ENCODE measurements around the gene SLAMF1. TPM values are rescaled to one million over a fixed set of nuclear protein-coding genes. Genes with fewer than 3 reads are reported as not detected.

Gene SLAMF1
- total RNA-seq, 6 experiments from 2014 or later: 0.20 to 0.42 (median 0.28) TPM

DNA sequence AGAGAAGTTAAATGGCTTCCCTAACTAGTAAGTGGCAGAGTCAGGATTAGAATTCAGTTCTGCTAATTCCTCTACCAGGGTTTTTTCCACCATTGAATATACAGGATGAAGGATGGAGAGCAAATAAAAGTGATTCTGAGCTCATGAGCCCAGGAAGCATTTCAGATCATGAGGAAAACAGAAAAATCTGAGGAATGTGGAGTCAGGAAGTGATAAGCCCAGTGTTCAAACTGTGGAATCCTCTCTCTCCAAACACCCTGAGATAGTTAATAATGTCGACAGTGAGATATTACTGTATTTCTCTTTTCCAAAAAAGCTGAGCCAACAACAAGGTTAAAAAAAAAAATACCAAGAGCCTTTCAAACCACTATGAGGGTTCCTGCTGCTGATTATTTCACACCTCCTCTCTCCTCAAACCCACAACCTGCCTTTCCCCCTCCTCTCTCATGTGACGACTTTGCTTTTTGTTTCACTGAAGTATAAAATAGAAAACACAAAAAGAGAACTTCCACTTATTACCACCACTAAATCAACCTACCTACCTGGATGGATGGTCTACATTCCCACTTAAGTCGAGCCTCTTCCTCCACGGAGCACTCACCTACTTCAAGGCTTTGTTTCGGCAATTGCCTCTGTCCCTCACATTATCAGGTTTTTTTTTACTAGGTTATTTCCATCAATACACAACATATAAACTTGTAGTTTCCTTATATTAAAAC lies 8.9 kb downstream of the SLAMF1 start:
- H3K4me1 ChIP-seq: peaks cover 0 to 21% (median 8%) of the 10 kb centered on the region in 4 donors
- no peaks in the 10 kb centered on the region for H3K9me3 ChIP-seq
- DNase-seq (no peak), ATAC-seq (no peak)
- no peak overlapping the region for H3K27ac ChIP-seq
- H3K27me3 ChIP-seq: no peaks in the 10 kb centered on the region
- intact Hi-C loops (cut with DNase I): no loop called here
- H3K36me3 ChIP-seq: no peaks in the 10 kb centered on the region
- 51% methylated on average over 5 of the region's 5 CpGs for WGBS (ENCODE audit: insufficient coverage, low coverage, low lambda C conversion rate, missing lambda C conversion rate)
- no peak overlapping the region for H3K4me3 ChIP-seq
- TF ChIP-seq POLR2A (IDR thresholded peaks at IDR 0.05): no peak
- TF ChIP-seq, protein P1, sequence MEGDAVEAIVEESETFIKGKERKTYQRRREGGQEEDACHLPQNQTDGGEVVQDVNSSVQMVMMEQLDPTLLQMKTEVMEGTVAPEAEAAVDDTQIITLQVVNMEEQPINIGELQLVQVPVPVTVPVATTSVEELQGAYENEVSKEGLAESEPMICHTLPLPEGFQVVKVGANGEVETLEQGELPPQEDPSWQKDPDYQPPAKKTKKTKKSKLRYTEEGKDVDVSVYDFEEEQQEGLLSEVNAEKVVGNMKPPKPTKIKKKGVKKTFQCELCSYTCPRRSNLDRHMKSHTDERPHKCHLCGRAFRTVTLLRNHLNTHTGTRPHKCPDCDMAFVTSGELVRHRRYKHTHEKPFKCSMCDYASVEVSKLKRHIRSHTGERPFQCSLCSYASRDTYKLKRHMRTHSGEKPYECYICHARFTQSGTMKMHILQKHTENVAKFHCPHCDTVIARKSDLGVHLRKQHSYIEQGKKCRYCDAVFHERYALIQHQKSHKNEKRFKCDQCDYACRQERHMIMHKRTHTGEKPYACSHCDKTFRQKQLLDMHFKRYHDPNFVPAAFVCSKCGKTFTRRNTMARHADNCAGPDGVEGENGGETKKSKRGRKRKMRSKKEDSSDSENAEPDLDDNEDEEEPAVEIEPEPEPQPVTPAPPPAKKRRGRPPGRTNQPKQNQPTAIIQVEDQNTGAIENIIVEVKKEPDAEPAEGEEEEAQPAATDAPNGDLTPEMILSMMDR (IDR thresholded peaks at IDR 0.05): no peak

DNA sequence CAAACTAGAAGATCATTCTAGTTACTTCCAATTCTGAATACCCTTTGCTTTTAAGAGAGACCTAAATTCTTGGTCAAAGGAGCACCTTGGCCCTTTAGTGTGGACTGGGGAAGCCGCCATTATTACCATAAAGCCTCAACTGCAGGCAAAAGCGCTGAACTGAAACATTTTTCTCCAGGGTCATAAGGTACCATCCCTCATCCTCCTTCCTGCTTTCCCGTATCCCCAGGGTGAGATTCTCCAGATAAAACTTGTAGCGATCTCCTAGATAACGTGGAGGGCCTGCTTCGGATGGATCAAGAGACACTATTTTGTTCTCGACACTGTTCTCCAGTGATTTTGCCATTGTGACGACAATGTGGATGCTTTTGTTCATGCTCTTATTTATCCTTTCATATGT lies 9.8 kb downstream of the SLAMF1 start:
- Histone ChIP-seq H3K36me3 (no peaks in the 10 kb centered on the region), H3K4me3 (no peak overlapping the region), H3K27me3 (no peaks in the 10 kb centered on the region), H3K9me3 (no peaks in the 10 kb centered on the region), H3K4me1 (peaks cover 0 to 21% (median 8%) of the 10 kb centered on the region in 4 donors), H3K27ac (no peak overlapping the region)
- TF ChIP-seq, protein P1 (IDR thresholded peaks at IDR 0.05): no peak
- TF ChIP-seq POLR2A (IDR thresholded peaks at IDR 0.05): no peak
- no peak for DNase-seq
- 89% methylated on average over 8 of the region's 8 CpGs for WGBS (ENCODE audit: insufficient coverage, low coverage, low lambda C conversion rate, missing lambda C conversion rate)
- no peak for ATAC-seq
- intact Hi-C loops (cut with DNase I): no loop called here

DNA sequence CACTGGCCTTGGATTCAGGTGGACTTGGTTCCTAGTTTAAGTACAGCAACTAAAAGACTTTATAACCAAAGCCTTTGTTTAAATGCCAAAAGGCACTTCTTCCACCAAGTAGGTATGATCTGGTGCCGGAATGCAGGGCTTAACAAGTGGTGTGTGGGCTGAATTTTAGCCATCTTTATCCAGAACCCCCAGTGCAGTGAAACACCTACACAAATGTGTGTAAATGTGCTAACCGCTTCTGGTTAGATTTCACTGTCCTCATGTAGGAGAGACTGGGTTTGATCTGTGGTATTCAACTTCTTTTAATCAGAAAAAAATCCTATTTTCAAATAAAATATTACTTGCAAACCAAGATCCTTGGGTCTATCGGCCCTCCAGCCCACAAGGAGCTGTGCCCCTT lies 10.3 kb downstream of the SLAMF1 start:
- no peak for ATAC-seq
- Histone ChIP-seq H3K36me3 (no peaks in the 10 kb centered on the region), H3K4me3 (no peak overlapping the region), H3K4me1 (peaks cover 0 to 21% (median 8%) of the 10 kb centered on the region in 4 donors), H3K27ac (no peak overlapping the region), H3K9me3 (no peaks in the 10 kb centered on the region), H3K27me3 (no peaks in the 10 kb centered on the region)
- WGBS (ENCODE audit: insufficient coverage, low coverage, low lambda C conversion rate, missing lambda C conversion rate): 61% methylated on average over 3 of the region's 3 CpGs
- intact Hi-C loops (cut with DNase I): no loop called here
- no peak for DNase-seq
- TF ChIP-seq, protein P1 (IDR thresholded peaks at IDR 0.05): no peak
- no peak for TF ChIP-seq POLR2A (IDR thresholded peaks at IDR 0.05)

DNA sequence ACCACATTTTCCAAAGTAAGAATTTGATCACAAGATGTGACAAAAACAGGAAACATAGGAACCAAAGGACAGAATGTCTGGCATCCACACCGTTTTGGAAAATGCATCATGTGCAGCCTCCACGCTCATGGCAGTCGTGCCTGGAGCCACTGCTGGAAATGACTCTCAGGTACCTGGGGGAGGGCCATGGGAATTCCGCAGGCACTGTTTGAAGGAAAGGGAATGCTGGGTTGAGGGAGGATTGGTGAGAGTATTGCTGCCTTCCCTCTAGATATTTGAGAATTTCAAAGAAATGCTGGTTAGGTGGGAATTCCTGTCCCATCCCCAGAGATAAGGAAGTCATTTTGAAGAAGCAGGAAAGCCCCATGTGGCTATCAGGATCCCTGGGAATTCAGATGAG lies 10.8 kb downstream of the SLAMF1 start:
- TF ChIP-seq POLR2A (IDR thresholded peaks at IDR 0.05): no peak
- TF ChIP-seq, protein P1 (IDR thresholded peaks at IDR 0.05): no peak
- H3K9me3 ChIP-seq: no peaks in the 10 kb centered on the region
- ATAC-seq: no peak
- H3K27ac ChIP-seq: no peak overlapping the region
- peaks cover 0 to 21% (median 8%) of the 10 kb centered on the region in 4 donors for H3K4me1 ChIP-seq
- DNase-seq: no peak
- no peaks in the 10 kb centered on the region for H3K27me3 ChIP-seq
- intact Hi-C loops (cut with DNase I): no loop called here
- WGBS (ENCODE audit: insufficient coverage, low coverage, low lambda C conversion rate, missing lambda C conversion rate): 67% methylated on average over 2 of the region's 4 CpGs
- no peaks in the 10 kb centered on the region for H3K36me3 ChIP-seq
- H3K4me3 ChIP-seq: no peak overlapping the region

Measured in right lobe of liver (tissue), 6 donors.